Activated CD4-positive, alpha-beta memory T cell treated with anti-CD3 and anti-CD28 coated beads, Interleukin-2, amount 10 ng/mL, durations not matched to agents 7 days and 5 days (primary cell): ENCODE results near the gene MEF2B. TPM values are rescaled to one million over a fixed set of nuclear protein-coding genes. Genes with fewer than 3 reads are reported as not detected.

ENCODE experiments used
- CTCF ChIA-PET: fragments of 350-600 bp; sonication (Branson Sonifier 250); formaldehyde crosslinking; loops from one replicate; lab custom pipeline; 2021; ENCODE audit warnings: antibody characterized with exemption, inconsistent platforms; lab: Charles Lee
- POLR2A ChIA-PET: fragments of 350-600 bp; sonication (Branson Sonifier 250); formaldehyde crosslinking; loops from one replicate; lab custom pipeline; 2021; ENCODE audit warnings: antibody characterized with exemption; lab: Charles Lee
- DNase-seq: peaks from one replicate; pipeline ENCODE4 v3.0.0-alpha.2; 2020
- H3K27ac Mint-ChIP-seq: one replicate; pipeline ENCODE4 v1.8.0; 2021; ENCODE audit warnings: mild to moderate bottlenecking, mixed read lengths
- H3K27me3 Mint-ChIP-seq: one replicate; pipeline ENCODE4 v1.8.0; 2021; ENCODE audit warnings: mixed read lengths
- H3K36me3 Mint-ChIP-seq: one replicate; pipeline ENCODE4 v1.8.0; 2021; ENCODE audit warnings: low read depth, mixed read lengths
- H3K4me1 Mint-ChIP-seq: one replicate; pipeline ENCODE4 v1.8.0; 2021; ENCODE audit warnings: mixed read lengths
- H3K4me3 Mint-ChIP-seq: one replicate; pipeline ENCODE4 v1.8.0; 2021; ENCODE audit warnings: mild to moderate bottlenecking, mixed read lengths
- H3K9me3 Mint-ChIP-seq: one replicate; pipeline ENCODE4 v1.8.0; 2021; ENCODE audit warnings: mixed read lengths
- total RNA-seq, 2 experiments: library from RNA; stranded (reverse); gene quantifications; one replicate each; pipeline ENCODE4 v1.2.3, GENCODE V29; 2021

MEF2B gene
- total RNA-seq, 2 experiments from 2014 or later: 1.6 to 5.4 TPM

DNA sequence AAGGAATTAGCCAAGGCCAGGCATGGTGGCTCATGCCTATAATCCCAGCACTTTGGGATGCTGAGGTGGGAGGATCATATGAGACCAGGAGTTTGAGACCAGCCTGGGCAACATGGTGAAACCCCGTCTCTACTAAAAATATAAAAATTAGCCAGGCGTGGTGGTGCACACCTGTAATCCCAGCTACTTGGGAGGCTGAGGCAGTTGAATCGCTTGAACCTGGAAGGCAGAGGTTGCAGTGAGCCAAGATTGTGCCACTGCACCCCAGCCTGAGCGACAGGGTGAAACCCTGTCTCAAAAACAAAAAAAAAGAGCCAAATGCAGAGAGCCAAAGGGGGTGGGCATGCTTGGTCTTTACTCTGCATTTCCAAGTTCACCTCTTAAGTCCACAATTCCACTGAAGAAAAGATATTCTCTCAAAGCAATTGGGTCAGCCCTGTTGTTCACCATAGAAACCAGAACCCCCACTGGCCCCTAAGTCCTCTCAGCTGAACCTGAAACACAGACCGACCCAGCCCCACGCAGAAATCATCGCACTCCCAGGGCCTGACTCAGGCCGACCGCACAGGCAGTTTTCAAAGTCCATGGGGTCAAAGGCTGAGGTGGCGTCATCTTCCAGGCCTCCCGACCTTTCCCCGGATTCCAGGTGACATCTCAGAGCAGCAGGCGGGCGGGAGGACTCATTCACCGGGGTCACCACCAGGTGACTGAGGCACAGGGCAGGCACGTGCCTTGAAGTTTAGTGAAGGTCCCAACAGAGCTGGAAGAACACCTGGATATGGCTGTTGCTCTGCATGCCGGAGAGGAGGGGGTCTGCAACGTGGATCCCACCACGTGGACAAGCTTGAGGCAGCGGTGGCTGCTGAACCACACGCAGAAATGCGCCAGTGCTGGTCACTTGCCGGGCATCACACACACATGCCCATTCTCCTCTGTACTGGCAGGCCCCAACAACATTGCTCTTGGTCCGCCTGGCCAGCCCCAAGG, 73.1 kb downstream of the MEF2B start:
- peaks cover 6% of the 10 kb centered on the region for H3K36me3 Mint-ChIP-seq
- CTCF ChIA-PET: no interaction called here
- no peaks in the 10 kb centered on the region for H3K9me3 Mint-ChIP-seq
- no peaks in the 10 kb centered on the region for H3K27me3 Mint-ChIP-seq
- POLR2A ChIA-PET: no interaction called here
- no peak overlapping the region for H3K4me3 Mint-ChIP-seq
- no peaks in the 10 kb centered on the region for H3K4me1 Mint-ChIP-seq
- H3K27ac Mint-ChIP-seq: no peak overlapping the region
- DNase-seq: no peak

GRCh38 chr19:19095691-19096090, 74.4 kb downstream of the MEF2B start:
- no peaks in the 10 kb centered on the region for H3K4me1 Mint-ChIP-seq
- peaks cover 6% of the 10 kb centered on the region for H3K36me3 Mint-ChIP-seq
- ChIA-PET POLR2A (no interaction called here), CTCF (no interaction called here)
- H3K9me3 Mint-ChIP-seq: no peaks in the 10 kb centered on the region
- H3K27ac Mint-ChIP-seq: no peak overlapping the region
- H3K4me3 Mint-ChIP-seq: no peak overlapping the region
- no peak for DNase-seq
- H3K27me3 Mint-ChIP-seq: no peaks in the 10 kb centered on the region

Other genes with a start within 250 kb of the MEF2B start
- not detected for gene HOMER3, start 229.0 kb downstream of the MEF2B start, total RNA-seq
- gene SUGP2, start 136.7 kb downstream of the MEF2B start, total RNA-seq: 100 to 1,000 TPM; 125 to 128 TPM
- gene ARMC6, start 136.7 kb downstream of the MEF2B start, total RNA-seq: 10 to 100 TPM; 19.7 to 22.5 TPM
- gene SLC25A42, start 106.3 kb downstream of the MEF2B start, total RNA-seq: 10 to 100 TPM; 17.6 to 21.0 TPM
- 10 to 100 TPM; 18.9 TPM for gene TMEM161A, start 31.8 kb downstream of the MEF2B start, total RNA-seq
- 10 to 100 TPM; 28.5 to 29.0 TPM for gene BORCS8, start 21.9 kb upstream of the MEF2B start, total RNA-seq
- 100 to 1,000 TPM; 100 to 102 TPM for gene RFXANK, start 22.0 kb upstream of the MEF2B start, total RNA-seq
- gene NR2C2AP, start 33.2 kb upstream of the MEF2B start, total RNA-seq: 10 to 100 TPM; 25.8 to 25.9 TPM
- not detected for gene NCAN, start 41.7 kb upstream of the MEF2B start, total RNA-seq
- not detected for gene TM6SF2, start 103.0 kb upstream of the MEF2B start, total RNA-seq
- gene SUGP1, start 150.2 kb upstream of the MEF2B start, total RNA-seq: 10 to 100 TPM; 63.1 to 67.1 TPM
- 10 to 100 TPM; 68.8 to 76.9 TPM for gene MAU2, start 150.6 kb upstream of the MEF2B start, total RNA-seq
- gene GATAD2A, start 235.4 kb upstream of the MEF2B start, total RNA-seq: 100 to 1,000 TPM; 109 to 113 TPM